CD14-positive monocyte (primary cell): Measurements from ENCODE around the gene RBFOX2. TPM values are rescaled to one million over a fixed set of nuclear protein-coding genes. Genes with fewer than 3 reads are reported as not detected.

Experiments used
- DNase-seq, 3 donors: peaks; one replicate each; pipeline ENCODE4 v3.0.0-alpha.2; 2011 to 2022
- H2AFZ ChIP-seq: 2 replicates; pipeline ENCODE4 v1.6.0; 2012; ENCODE audit warnings: mild to moderate bottlenecking, low read depth, low read length, inconsistent platforms; ENCODE audit not compliant: insufficient read depth, poor library complexity, severe bottlenecking
- H3K27ac ChIP-seq, 2 donors: 1 replicate in 1 of 2; 2 replicates in 1 of 2; pipeline ENCODE4 v1.5.1; 2012 to 2013; ENCODE audit warnings: low read length in 2 of 2, control low read depth in 1 of 2, inconsistent platforms in 1 of 2, low read depth in 1 of 2, mild to moderate bottlenecking in 1 of 2
- H3K27me3 ChIP-seq, 2 donors: one replicate each; pipeline versions ENCODE4 v1.6.0 to v1.6.1; 2011 to 2013; ENCODE audit warnings: low read length in 2 of 2; ENCODE audit not compliant: control insufficient read depth in 2 of 2, insufficient read depth in 2 of 2
- H3K36me3 ChIP-seq, 2 donors: replicated peaks in 1 of 2; 1 replicate in 1 of 2; 2 replicates in 1 of 2; pipeline versions ENCODE4 v1.5.1 to v1.6.1; 2012 to 2013; ENCODE audit warnings: low read length in 2 of 2, control low read depth in 1 of 2, inconsistent platforms in 1 of 2, mild to moderate bottlenecking in 1 of 2; ENCODE audit not compliant: insufficient read depth in 2 of 2, control insufficient read depth in 1 of 2
- H3K4me1 ChIP-seq, 2 donors: 1 replicate in 1 of 2; 2 replicates in 1 of 2; pipeline versions ENCODE4 v1.5.1 to v1.6.1; 2012 to 2013; ENCODE audit warnings: low read length in 2 of 2, control low read depth in 1 of 2, inconsistent platforms in 1 of 2, mild to moderate bottlenecking in 1 of 2, moderate library complexity in 1 of 2; ENCODE audit not compliant: insufficient read depth in 2 of 2, control insufficient read depth in 1 of 2
- H3K4me2 ChIP-seq: replicated peaks from 2 replicates; pipeline ENCODE3; 2012; ENCODE audit warnings: low read length, moderate library complexity, mild to moderate bottlenecking; ENCODE audit not compliant: poor library complexity, severe bottlenecking; ENCODE audit errors: extremely low read depth
- H3K4me3 ChIP-seq, 3 experiments: fragments of 200-600 bp in 1 of 3; sonication (generic) in 1 of 3; replicated peaks in 1 of 3; 1 replicate in 2 of 3; 2 replicates in 1 of 3; pipeline ENCODE4 v1.5.1; 2011 to 2013; ENCODE audit warnings: low read length in 3 of 3, mild to moderate bottlenecking in 3 of 3, control low read depth in 2 of 3, low read depth in 2 of 3, inconsistent platforms in 1 of 3, moderate library complexity in 1 of 3
- H3K79me2 ChIP-seq: 2 replicates; pipeline ENCODE4 v1.6.0; 2012; ENCODE audit warnings: mild to moderate bottlenecking, control low read depth, inconsistent platforms, low read length, moderate library complexity; ENCODE audit not compliant: insufficient read depth
- H3K9ac ChIP-seq: 2 replicates; pipeline ENCODE4 v1.6.0; 2017; ENCODE audit warnings: low read length, mild to moderate bottlenecking; ENCODE audit not compliant: insufficient read depth, poor library complexity, severe bottlenecking
- H3K9me3 ChIP-seq, 2 donors: replicated peaks in 1 of 2; 1 replicate in 1 of 2; 2 replicates in 1 of 2; pipeline versions ENCODE4 v1.5.1 to v1.6.1; 2012 to 2013; ENCODE audit warnings: low read length in 2 of 2, control low read depth in 1 of 2; ENCODE audit not compliant: control insufficient read depth in 1 of 2, insufficient read depth in 1 of 2
- H4K20me1 ChIP-seq: 2 replicates; pipeline ENCODE4 v1.6.0; 2012; ENCODE audit warnings: mild to moderate bottlenecking, low read length, control low read depth, moderate library complexity; ENCODE audit not compliant: insufficient read depth
- H3K27ac Mint-ChIP-seq, 7 donors: one replicate each; pipeline ENCODE4 v1.8.0; 2020; ENCODE audit warnings: mild to moderate bottlenecking in 7 of 7, mixed read lengths in 7 of 7, moderate library complexity in 6 of 7, inconsistent platforms in 2 of 7
- H3K27me3 Mint-ChIP-seq, 3 donors: one replicate each; pipeline ENCODE4 v1.8.0; 2021 to 2022; ENCODE audit warnings: low read depth in 3 of 3, mild to moderate bottlenecking in 3 of 3, mixed read lengths in 3 of 3, moderate library complexity in 3 of 3, inconsistent platforms in 1 of 3
- H3K36me3 Mint-ChIP-seq, 2 donors: one replicate each; pipeline ENCODE4 v1.8.0; 2020; ENCODE audit warnings: mixed read lengths in 2 of 2, inconsistent platforms in 1 of 2, mild to moderate bottlenecking in 1 of 2
- H3K4me1 Mint-ChIP-seq: one replicate; pipeline ENCODE4 v1.8.0; 2020; ENCODE audit warnings: mild to moderate bottlenecking, mixed read lengths
- H3K4me3 Mint-ChIP-seq, 2 donors: one replicate each; pipeline ENCODE4 v1.8.0; 2020; ENCODE audit warnings: mild to moderate bottlenecking in 2 of 2, mixed read lengths in 2 of 2, moderate library complexity in 1 of 2
- H3K9me3 Mint-ChIP-seq, 7 donors: one replicate each; pipeline ENCODE4 v1.8.0; 2020 to 2022; ENCODE audit warnings: mixed read lengths in 7 of 7, mild to moderate bottlenecking in 6 of 7, moderate library complexity in 6 of 7, inconsistent platforms in 2 of 7
- CTCF ChIP-seq: fragments of 200-600 bp; IDR thresholded peaks from one replicate; pipeline ENCODE4 v1.8.0; 2022; ENCODE audit warnings: antibody characterized with exemption, mild to moderate bottlenecking
- WGBS: methylation state at CpG from one replicate; pipeline ENCODE4 v1.1.5; 2013; ENCODE audit warnings: missing lambda C conversion rate; ENCODE audit not compliant: insufficient coverage; 5-methylcytosine and 5-hydroxymethylcytosine counted together
- intact Hi-C, 2 donors: fragments of 100-400 bp; cut with micrococcal nuclease; formaldehyde crosslinking; loops; one replicate each; pipeline versions ENCODE4 v1.15.0 to v1.15.1; 2023
- polyA plus RNA-seq, 3 donors: library from polyadenylated mRNA; depleted of rRNA in 1 of 3; unstranded in 2 of 3; stranded (reverse) in 1 of 3; fragments of 300-500 nt in 2 of 3; fragments of >200 nt in 1 of 3; fragmentation: Illumina TruSeq in 2 of 3; gene quantifications; 1 replicate in 2 of 3; 2 replicates in 1 of 3; pipeline ENCODE4 v1.2.3, GENCODE V29; 2012 to 2021

The RBFOX2 gene
- polyA plus RNA-seq, 3 donors: not detected

- no peak overlapping the region for H3K4me3 Mint-ChIP-seq
Measured at GRCh38 chr22:35754761-35755160, 273.9 kb downstream of the RBFOX2 start.

GRCh38 chr22:35752863-35753189 is 275.8 kb downstream of the RBFOX2 start:
- H3K9me3 ChIP-seq: no peaks in the 10 kb centered on the region

More at GRCh38 chr22:35754761-35755160, 273.9 kb downstream of the RBFOX2 start:
- intact Hi-C loops: no loop called here
- no peaks in the 10 kb centered on the region for H3K36me3 ChIP-seq
- no peaks in the 10 kb centered on the region for H3K79me2 ChIP-seq
- Mint-ChIP-seq H3K27me3 (no peaks in the 10 kb centered on the region), H3K27ac (no peak overlapping the region), H3K36me3 (no peaks in the 10 kb centered on the region), H3K9me3 (no peaks in the 10 kb centered on the region), H3K4me1 (peaks cover 10% of the 10 kb centered on the region)
- WGBS: no CpG with 5 or more reads among the region's 2 CpGs
- no peaks in the 10 kb centered on the region for H4K20me1 ChIP-seq
- no peak overlapping the region for H3K27ac ChIP-seq
- H3K9ac ChIP-seq: no peak overlapping the region
- no peaks in the 10 kb centered on the region for H3K9me3 ChIP-seq
- DNase-seq: no peak
- H3K4me3 ChIP-seq: no peak overlapping the region
- no peak overlapping the region for H3K4me2 ChIP-seq
- H2AFZ ChIP-seq: no peak overlapping the region
- no peak for TF ChIP-seq CTCF
- H3K27me3 ChIP-seq: no peaks in the 10 kb centered on the region
- H3K4me1 ChIP-seq: peaks cover 4 to 6% of the 10 kb centered on the region in 2 donors

More at GRCh38 chr22:35752863-35753189, 275.8 kb downstream of the RBFOX2 start:
- Mint-ChIP-seq H3K4me3 (no peak overlapping the region), H3K4me1 (peaks cover 10% of the 10 kb centered on the region), H3K9me3 (no peaks in the 10 kb centered on the region), H3K36me3 (no peaks in the 10 kb centered on the region), H3K27me3 (no peaks in the 10 kb centered on the region), H3K27ac (no peak overlapping the region)
- intact Hi-C loops: no loop called here
- no peak overlapping the region for H3K4me3 ChIP-seq
- H3K4me2 ChIP-seq: no peak overlapping the region
- no peak overlapping the region for H3K27ac ChIP-seq
- no peaks in the 10 kb centered on the region for H3K79me2 ChIP-seq
- H3K4me1 ChIP-seq: peaks cover 4 to 6% of the 10 kb centered on the region in 2 donors
- no peaks in the 10 kb centered on the region for H3K27me3 ChIP-seq
- H4K20me1 ChIP-seq: no peaks in the 10 kb centered on the region
- H2AFZ ChIP-seq: no peak overlapping the region
- H3K36me3 ChIP-seq: no peaks in the 10 kb centered on the region
- TF ChIP-seq CTCF: no peak
- DNase-seq: no peak
- H3K9ac ChIP-seq: no peak overlapping the region
- no CpG with 5 or more reads among the region's 3 CpGs for WGBS
